Neural progenitor cell (in vitro differentiated cells): ENCODE data around the gene ADCY2. TPM values are rescaled to one million over a fixed set of nuclear protein-coding genes. Genes with fewer than 3 reads are reported as not detected.

Experiments
- DNase-seq: peaks from one replicate; pipeline ENCODE4 v3.0.0-alpha.2; 2016; ENCODE audit warnings: low spot score
- H2AFZ ChIP-seq: fragments of 200-600 bp; sonication (generic); replicated peaks from 2 replicates; pipeline ENCODE4 v1.6.1; 2016; ENCODE audit warnings: antibody characterized with exemption
- H3F3A ChIP-seq: fragments of 200-600 bp; sonication (generic); 2 replicates; pipeline ENCODE4 v1.6.1; 2016; ENCODE audit warnings: antibody characterized with exemption, low read depth
- H3K27ac ChIP-seq: fragments of 200-600 bp; sonication (generic); 2 replicates; pipeline ENCODE4 v1.5.1; 2016; ENCODE audit warnings: mild to moderate bottlenecking
- H3K27me3 ChIP-seq: fragments of 200-600 bp; sonication (generic); 2 replicates; pipeline ENCODE4 v1.6.1; 2016; ENCODE audit warnings: mild to moderate bottlenecking, moderate library complexity
- H3K36me3 ChIP-seq: fragments of 200-600 bp; sonication (generic); 2 replicates; pipeline ENCODE4 v1.5.1; 2016
- H3K4me1 ChIP-seq: fragments of 200-600 bp; sonication (generic); 2 replicates; pipeline ENCODE4 v1.6.1; 2016; ENCODE audit warnings: mixed run types
- H3K4me2 ChIP-seq: fragments of 200-600 bp; sonication (generic); 2 replicates; pipeline ENCODE4 v1.6.1; 2016
- H3K4me3 ChIP-seq: fragments of 200-600 bp; sonication (generic); 2 replicates; pipeline ENCODE4 v1.5.1; 2016
- H3K79me2 ChIP-seq: fragments of 200-600 bp; sonication (generic); 2 replicates; pipeline ENCODE4 v1.6.1; 2016; ENCODE audit warnings: low read depth
- H3K9ac ChIP-seq: fragments of 200-600 bp; sonication (generic); 2 replicates; pipeline ENCODE4 v1.6.1; 2016
- H3K9me3 ChIP-seq: fragments of 200-600 bp; sonication (generic); 2 replicates; pipeline ENCODE4 v1.5.1; 2016; ENCODE audit warnings: low read depth
- H4K20me1 ChIP-seq: fragments of 200-600 bp; sonication (generic); 2 replicates; pipeline ENCODE4 v1.6.1; 2016; ENCODE audit warnings: low read depth
- H3K27ac Mint-ChIP-seq: 3 replicates; pipeline ENCODE4 v1.8.0; 2021; ENCODE audit warnings: mixed read lengths
- H3K27me3 Mint-ChIP-seq: 2 replicates; pipeline ENCODE4 v1.8.0; 2022; ENCODE audit warnings: low read depth, mild to moderate bottlenecking, inconsistent platforms, moderate library complexity, mixed read lengths; ENCODE audit not compliant: insufficient read depth
- H3K36me3 Mint-ChIP-seq: 3 replicates; pipeline ENCODE4 v1.8.0; 2021; ENCODE audit warnings: mixed read lengths
- H3K4me1 Mint-ChIP-seq: 3 replicates; pipeline ENCODE4 v1.8.0; 2021; ENCODE audit warnings: mixed read lengths
- H3K4me3 Mint-ChIP-seq: 3 replicates; pipeline ENCODE4 v1.8.0; 2021; ENCODE audit warnings: mild to moderate bottlenecking, moderate library complexity, mixed read lengths
- H3K9me3 Mint-ChIP-seq: 3 replicates; pipeline ENCODE4 v1.8.0; 2020; ENCODE audit warnings: mixed read lengths
- EZH2 ChIP-seq: fragments of 200-600 bp; sonication (generic); IDR thresholded peaks from 2 replicates; pipeline ENCODE4 v1.6.1; 2017; ENCODE audit warnings: antibody characterized with exemption, mild to moderate bottlenecking, moderate library complexity
- EZH2phosphoT487 ChIP-seq: fragments of 200-600 bp; sonication (generic); IDR thresholded peaks from 2 replicates; pipeline ENCODE4 v1.6.1; 2017; ENCODE audit warnings: antibody characterized with exemption
- total RNA-seq: library from RNA; depleted of rRNA; stranded (reverse); fragments of >200 nt; gene quantifications from 2 replicates; pipeline ENCODE4 v1.2.3, GENCODE V29; 2015; ENCODE audit warnings: low replicate concordance
- TF ChIP-seq, protein P1 (sequence below): fragments of 200-600 bp; sonication (generic); IDR thresholded peaks from 2 replicates; pipeline ENCODE4 v1.5.1; 2017; ENCODE audit warnings: antibody characterized with exemption, mild to moderate bottlenecking

Gene ADCY2
- total RNA-seq, 1 donor from 2014 or later, result 1.2 TPM

DNA sequence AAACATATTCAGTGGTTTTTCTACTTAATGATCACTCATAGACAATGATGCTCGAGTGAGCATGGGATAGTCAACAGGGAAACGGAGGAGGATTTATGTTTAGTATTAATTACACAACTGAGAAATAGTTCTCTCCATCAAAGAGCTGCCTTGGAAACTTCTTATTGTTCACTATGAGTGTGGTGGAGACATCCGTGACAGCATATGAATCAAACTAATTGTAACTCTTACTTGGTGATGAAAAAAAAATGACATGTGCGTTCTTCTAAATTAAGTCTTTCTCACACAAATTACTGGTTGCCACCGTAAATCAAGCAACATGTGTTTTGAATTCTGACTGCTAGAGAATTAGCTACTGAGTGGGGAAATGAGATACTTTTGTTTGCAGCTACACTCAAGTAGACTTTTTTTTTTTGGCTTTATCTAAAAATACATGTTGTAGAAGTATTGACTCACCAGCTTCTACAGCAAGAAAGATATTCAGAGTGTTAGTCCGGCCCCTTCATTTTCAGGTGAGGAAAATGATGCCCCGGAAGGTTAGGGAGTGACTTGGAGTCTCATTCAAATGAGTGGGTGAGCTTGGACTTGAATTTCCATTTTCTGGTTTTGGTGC is 275.5 kb downstream of the ADCY2 start:
- Histone ChIP-seq H3K4me3 (no peak overlapping the region), H3K36me3 (no peaks in the 10 kb centered on the region), H3K9ac (no peak overlapping the region), H3K4me2 (no peak overlapping the region), H3K27ac (no peak overlapping the region), H2AFZ (no peak overlapping the region), H4K20me1 (no peaks in the 10 kb centered on the region), H3K4me1 (no peaks in the 10 kb centered on the region), H3K9me3 (no peaks in the 10 kb centered on the region), H3F3A (no peaks in the 10 kb centered on the region), H3K79me2 (no peaks in the 10 kb centered on the region), H3K27me3 (no peaks in the 10 kb centered on the region)
- no peak for DNase-seq
- TF ChIP-seq EZH2 (no peak), EZH2phosphoT487 (no peak)
- TF ChIP-seq, protein P1, sequence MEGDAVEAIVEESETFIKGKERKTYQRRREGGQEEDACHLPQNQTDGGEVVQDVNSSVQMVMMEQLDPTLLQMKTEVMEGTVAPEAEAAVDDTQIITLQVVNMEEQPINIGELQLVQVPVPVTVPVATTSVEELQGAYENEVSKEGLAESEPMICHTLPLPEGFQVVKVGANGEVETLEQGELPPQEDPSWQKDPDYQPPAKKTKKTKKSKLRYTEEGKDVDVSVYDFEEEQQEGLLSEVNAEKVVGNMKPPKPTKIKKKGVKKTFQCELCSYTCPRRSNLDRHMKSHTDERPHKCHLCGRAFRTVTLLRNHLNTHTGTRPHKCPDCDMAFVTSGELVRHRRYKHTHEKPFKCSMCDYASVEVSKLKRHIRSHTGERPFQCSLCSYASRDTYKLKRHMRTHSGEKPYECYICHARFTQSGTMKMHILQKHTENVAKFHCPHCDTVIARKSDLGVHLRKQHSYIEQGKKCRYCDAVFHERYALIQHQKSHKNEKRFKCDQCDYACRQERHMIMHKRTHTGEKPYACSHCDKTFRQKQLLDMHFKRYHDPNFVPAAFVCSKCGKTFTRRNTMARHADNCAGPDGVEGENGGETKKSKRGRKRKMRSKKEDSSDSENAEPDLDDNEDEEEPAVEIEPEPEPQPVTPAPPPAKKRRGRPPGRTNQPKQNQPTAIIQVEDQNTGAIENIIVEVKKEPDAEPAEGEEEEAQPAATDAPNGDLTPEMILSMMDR, result no peak
- H3K36me3 Mint-ChIP-seq, result no peaks in the 10 kb centered on the region
- H3K27ac Mint-ChIP-seq, result no peak overlapping the region
- peaks cover 6% of the 10 kb centered on the region for H3K27me3 Mint-ChIP-seq
- H3K4me3 Mint-ChIP-seq, result no peak overlapping the region
- H3K9me3 Mint-ChIP-seq, result peaks cover 4% of the 10 kb centered on the region
- no peaks in the 10 kb centered on the region for H3K4me1 Mint-ChIP-seq

DNA sequence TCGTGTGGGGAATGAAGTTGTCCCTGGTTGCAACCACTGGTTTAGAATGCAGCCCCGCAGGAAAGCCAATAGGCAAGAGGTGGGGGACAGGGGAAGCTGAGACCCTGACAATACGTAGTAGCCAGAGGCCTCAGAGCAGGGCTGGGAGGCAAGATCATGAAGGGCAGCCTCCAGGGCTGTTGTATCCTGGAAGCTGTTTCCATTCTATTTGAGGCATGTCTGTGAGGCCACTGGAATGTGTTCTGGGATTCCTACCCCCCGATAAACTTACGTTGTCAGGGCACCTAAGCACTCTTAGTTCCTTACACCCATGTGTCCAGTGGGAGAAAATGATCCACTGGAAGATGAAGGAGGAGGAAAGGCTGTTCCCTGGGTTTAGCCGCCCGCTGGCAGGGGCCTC is 277.7 kb downstream of the ADCY2 start:
- Histone ChIP-seq H3K27ac (no peak overlapping the region), H3K9me3 (no peaks in the 10 kb centered on the region), H4K20me1 (no peaks in the 10 kb centered on the region), H3K4me2 (no peak overlapping the region), H3K79me2 (no peaks in the 10 kb centered on the region), H3K9ac (no peak overlapping the region), H3K36me3 (no peaks in the 10 kb centered on the region), H3K4me1 (no peaks in the 10 kb centered on the region), H2AFZ (no peak overlapping the region), H3F3A (no peaks in the 10 kb centered on the region), H3K27me3 (no peaks in the 10 kb centered on the region), H3K4me3 (no peak overlapping the region)
- Mint-ChIP-seq H3K9me3 (peaks cover 4% of the 10 kb centered on the region), H3K4me1 (no peaks in the 10 kb centered on the region), H3K4me3 (no peak overlapping the region), H3K36me3 (no peaks in the 10 kb centered on the region), H3K27me3 (peaks cover 9% of the 10 kb centered on the region), H3K27ac (no peak overlapping the region)
- DNase-seq, result no peak
- TF ChIP-seq EZH2 (no peak), EZH2phosphoT487 (no peak)
- TF ChIP-seq, protein P1, result no peak

DNA sequence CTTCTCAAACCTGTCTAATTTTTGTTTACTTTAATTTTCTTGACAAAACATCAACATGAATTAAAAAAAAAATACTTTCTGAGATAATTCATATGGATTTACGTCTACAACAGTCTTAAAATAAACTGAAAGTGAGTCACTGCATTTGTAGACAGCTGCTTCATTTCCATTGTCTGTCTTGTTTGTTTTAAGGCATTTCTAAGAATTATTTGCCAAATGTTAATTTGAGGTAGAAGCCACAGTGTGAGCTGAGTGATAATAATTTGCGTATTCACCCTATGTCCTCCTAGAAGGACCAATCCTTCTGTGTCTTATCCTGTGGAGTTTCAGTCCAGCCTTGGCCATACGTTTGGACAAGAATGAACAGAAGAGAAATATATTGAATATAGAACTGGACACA is 280.5 kb downstream of the ADCY2 start:
- Histone ChIP-seq H3K4me1 (no peaks in the 10 kb centered on the region), H3K4me3 (no peak overlapping the region), H3F3A (no peaks in the 10 kb centered on the region), H3K79me2 (no peaks in the 10 kb centered on the region), H2AFZ (no peak overlapping the region), H3K4me2 (no peak overlapping the region), H3K9ac (no peak overlapping the region), H3K9me3 (no peaks in the 10 kb centered on the region), H4K20me1 (no peaks in the 10 kb centered on the region), H3K36me3 (no peaks in the 10 kb centered on the region), H3K27ac (no peak overlapping the region), H3K27me3 (no peaks in the 10 kb centered on the region)
- TF ChIP-seq EZH2, result no peak
- DNase-seq, result no peak
- no peaks in the 10 kb centered on the region for H3K4me1 Mint-ChIP-seq
- no peaks in the 10 kb centered on the region for H3K36me3 Mint-ChIP-seq
- H3K9me3 Mint-ChIP-seq, result no peaks in the 10 kb centered on the region
- no peak overlapping the region for H3K27ac Mint-ChIP-seq
- peaks cover 11% of the 10 kb centered on the region for H3K27me3 Mint-ChIP-seq
- H3K4me3 Mint-ChIP-seq, result no peak overlapping the region

DNA sequence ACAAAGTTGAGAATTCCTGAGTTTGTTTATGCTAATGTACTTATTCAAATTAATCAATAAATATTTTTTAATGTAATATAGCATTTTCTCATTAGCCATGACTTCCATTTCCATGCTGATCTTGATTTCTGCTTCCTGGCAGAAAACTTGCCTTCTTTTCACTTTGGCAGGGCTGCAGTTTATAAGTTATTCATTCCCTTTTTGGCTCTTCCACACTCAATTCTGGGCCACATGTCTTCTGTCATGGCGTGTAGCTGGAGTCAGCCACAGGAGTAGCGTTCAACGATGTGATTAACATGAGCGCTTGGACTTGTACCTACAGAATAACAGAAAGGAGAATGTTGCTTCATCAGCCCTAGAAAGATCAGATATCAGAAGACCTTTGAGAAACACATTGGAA is 282.1 kb downstream of the ADCY2 start:
- Histone ChIP-seq H3F3A (no peaks in the 10 kb centered on the region), H3K27me3 (no peaks in the 10 kb centered on the region), H4K20me1 (no peaks in the 10 kb centered on the region), H3K4me2 (no peak overlapping the region), H3K27ac (no peak overlapping the region), H3K4me3 (no peak overlapping the region), H3K9me3 (no peaks in the 10 kb centered on the region), H3K79me2 (no peaks in the 10 kb centered on the region), H2AFZ (no peak overlapping the region), H3K9ac (no peak overlapping the region), H3K36me3 (no peaks in the 10 kb centered on the region), H3K4me1 (no peaks in the 10 kb centered on the region)
- H3K27me3 Mint-ChIP-seq, result peaks cover 11% of the 10 kb centered on the region
- H3K4me1 Mint-ChIP-seq, result no peaks in the 10 kb centered on the region
- no peak for DNase-seq
- H3K36me3 Mint-ChIP-seq, result no peaks in the 10 kb centered on the region
- no peaks in the 10 kb centered on the region for H3K9me3 Mint-ChIP-seq
- no peak overlapping the region for H3K4me3 Mint-ChIP-seq
- no peak overlapping the region for H3K27ac Mint-ChIP-seq
- TF ChIP-seq, protein P1, result no peak
- no peak for TF ChIP-seq EZH2phosphoT487
- no peak for TF ChIP-seq EZH2
